Measurements from ENCODE around the gene MYBPH. TPM values are rescaled to one million over a fixed set of nuclear protein-coding genes. Genes with fewer than 3 reads are reported as not detected.

The MYBPH gene
- total and polyA plus RNA-seq, 2 of the 13 experiments (the other 11 are each of a cell fraction or from before 2014, with no cell fraction given): not detected

GRCh38 chr1:203129501-203130231 is 46.0 kb downstream of the MYBPH start:
- Histone ChIP-seq H2AFZ (ENCODE audit: low read length) (no peak overlapping the region), H3K79me2 (ENCODE audit: insufficient read depth, low read length) (no peaks in the 10 kb centered on the region), H4K20me1 (ENCODE audit: insufficient read depth, low read length) (no peaks in the 10 kb centered on the region), H3K4me3 (replicated peaks in 1 of 3; ENCODE audit: insufficient read depth in 1 of 3, low read depth in 2 of 3, low read length in 3 of 3) (no peak overlapping the region), H3K4me1 (ENCODE audit: insufficient read depth, low read length) (peaks cover 23% of the 10 kb centered on the region; the same call in 1 of the 2 replicates), H3K27me3 (ENCODE audit: control insufficient read depth in 1 of 2, insufficient read depth in 2 of 2, low read length in 2 of 2) (peaks cover 7 to 30% of the 10 kb centered on the region in 2 experiments; a peak in 4 of 5 replicates), H3K36me3 (replicated peaks in 1 of 2; ENCODE audit: control insufficient read depth in 1 of 2, insufficient read depth in 2 of 2, low read length in 2 of 2) (no peaks in the 10 kb centered on the region), H3K4me2 (ENCODE audit: low read depth, low read length) (no peak overlapping the region), H3K9me3 (ENCODE audit: low read length) (no peaks in the 10 kb centered on the region), H3K27ac (ENCODE audit: extremely low read length, insufficient read depth, low read length) (no peak overlapping the region), H3K9ac (ENCODE audit: insufficient read depth, low read depth, low read length) (no peak overlapping the region)
- in situ Hi-C loops (cut with HindIII; ENCODE audit: extremely low pct_ligation_motif_present, low pct_unique_long_range_greater_than_20kb): no loop called here
- BruUV-seq (replicated peaks): no TSS peak
- no peak for TF ChIP-seq SKI (IDR thresholded peaks at IDR 0.05; ENCODE audit: partially characterized antibody)
- no peak for TF ChIP-seq KAT8 (CRISPR knock-in tag; IDR thresholded peaks at IDR 0.05)
- no peak for TF ChIP-seq KAT2B (IDR thresholded peaks at IDR 0.05; ENCODE audit: borderline replicate concordance, low read depth, low read length)
- TF ChIP-seq PRDM10 (CRISPR knock-in tag; IDR thresholded peaks at IDR 0.05; ENCODE audit: low read depth): no peak
- TF ChIP-seq ZSCAN12 (CRISPR knock-in tag; IDR thresholded peaks at IDR 0.05): no peak
- WGBS (ENCODE audit: low lambda C conversion rate): 12% methylated on average over 5 of the region's 7 CpGs
- intact Hi-C loops (cut with micrococcal nuclease; ENCODE audit: unreplicated experiment): no loop called here
- ATAC-seq (no peak), FAIRE-seq (no peak), DNase-seq (ENCODE audit: low spot score) (no peak)
- POLR2A ChIA-PET: no interaction called here
- CTCF ChIA-PET (ENCODE audit: low intra/inter-chr PET ratio, low total read pairs): no interaction called here

All from HepG2 (cell line).